ENCODE measurements around the gene RORB.
"Not testable (repeated sequence)": the region's sequence is repeated elsewhere in the genome, so short reads cannot be mapped to it uniquely, and the experiment has no call there.

RORB gene

GRCh38 chr9:74517188-74517587 is 20.1 kb downstream of the RORB start:
- DNase-seq = no peak

GRCh38 chr9:74519419-74519818 is 22.3 kb downstream of the RORB start:
- DNase-seq = no peak

GRCh38 chr9:74521009-74521408 is 23.9 kb downstream of the RORB start:
- no peak for DNase-seq

- no peak for DNase-seq
Observed at GRCh38 chr9:74524289-74524688, 27.2 kb downstream of the RORB start.

- DNase-seq = no peak
Observed at GRCh38 chr9:74526215-74526614, 29.1 kb downstream of the RORB start.

- DNase-seq = no peak
Observed at GRCh38 chr9:74527718-74528117, 30.6 kb downstream of the RORB start.

GRCh38 chr9:74528207-74528606 is 31.1 kb downstream of the RORB start:
- no peak for DNase-seq

GRCh38 chr9:74530458-74530857 is 33.3 kb downstream of the RORB start:
- DNase-seq = not testable (repeated sequence)

- no peak for DNase-seq
Observed at GRCh38 chr9:74533253-74533652, 36.1 kb downstream of the RORB start.

GRCh38 chr9:74534841-74535240 is 37.7 kb downstream of the RORB start:
- no peak for DNase-seq

GRCh38 chr9:74543145-74543544 is 46.0 kb downstream of the RORB start:
- DNase-seq = no peak

- no peak for DNase-seq
Observed at GRCh38 chr9:74551266-74551665, 54.1 kb downstream of the RORB start.

- no peak for DNase-seq
Observed at GRCh38 chr9:74554751-74555419, 57.8 kb downstream of the RORB start.

GRCh38 chr9:74555565-74555964 is 58.4 kb downstream of the RORB start:
- no peak for DNase-seq

- no peak for DNase-seq
Observed at GRCh38 chr9:74556685-74557084, 59.5 kb downstream of the RORB start.

- no peak for DNase-seq
Observed at GRCh38 chr9:74557571-74557970, 60.4 kb downstream of the RORB start.

- no peak for DNase-seq
Observed at GRCh38 chr9:74562611-74563010, 65.5 kb downstream of the RORB start.

- no peak for DNase-seq
Observed at GRCh38 chr9:74570879-74571512, 73.9 kb downstream of the RORB start.

GRCh38 chr9:74573640-74574191 is 76.6 kb downstream of the RORB start:
- DNase-seq = no peak

GRCh38 chr9:74576176-74576575 is 79.0 kb downstream of the RORB start:
- DNase-seq = no peak

GRCh38 chr9:74577956-74578355 is 80.8 kb downstream of the RORB start:
- no peak for DNase-seq

GRCh38 chr9:74589576-74589975 is 92.4 kb downstream of the RORB start:
- no peak for DNase-seq

- no peak for DNase-seq
Observed at GRCh38 chr9:74595286-74595685, 98.2 kb downstream of the RORB start.

- no peak for DNase-seq
Observed at GRCh38 chr9:74598874-74599273, 101.7 kb downstream of the RORB start.

All from activated naive CD4-positive, alpha-beta T cell treated with anti-CD3 and anti-CD28 coated beads, Interleukin-2, amount 50 U/mL, for 16 hours (primary cell).